Subcutaneous adipose tissue (tissue), 4 donors: Measurements from ENCODE around the gene STXBP6. TPM values are rescaled to one million over a fixed set of nuclear protein-coding genes. Genes with fewer than 3 reads are reported as not detected.

Experiments
- total RNA-seq, 4 donors: library from RNA; depleted of rRNA; stranded (reverse); fragments of >200 nt; gene quantifications; one replicate each; pipeline ENCODE4 v1.1.0, GENCODE V29; 2016
- TF ChIP-seq, protein P1 (sequence below): fragments of 450-650 bp; IDR thresholded peaks from one replicate; pipeline ENCODE4 v1.5.1; 2016; ENCODE audit warnings: low read depth, mild to moderate bottlenecking, control low read depth, antibody characterized with exemption, moderate library complexity

Gene STXBP6
- 10 to 100 TPM in 2 of 4 donors, 1 to 10 TPM in 2; 5.4 to 11.7 (median 9.3) TPM for total RNA-seq

DNA sequence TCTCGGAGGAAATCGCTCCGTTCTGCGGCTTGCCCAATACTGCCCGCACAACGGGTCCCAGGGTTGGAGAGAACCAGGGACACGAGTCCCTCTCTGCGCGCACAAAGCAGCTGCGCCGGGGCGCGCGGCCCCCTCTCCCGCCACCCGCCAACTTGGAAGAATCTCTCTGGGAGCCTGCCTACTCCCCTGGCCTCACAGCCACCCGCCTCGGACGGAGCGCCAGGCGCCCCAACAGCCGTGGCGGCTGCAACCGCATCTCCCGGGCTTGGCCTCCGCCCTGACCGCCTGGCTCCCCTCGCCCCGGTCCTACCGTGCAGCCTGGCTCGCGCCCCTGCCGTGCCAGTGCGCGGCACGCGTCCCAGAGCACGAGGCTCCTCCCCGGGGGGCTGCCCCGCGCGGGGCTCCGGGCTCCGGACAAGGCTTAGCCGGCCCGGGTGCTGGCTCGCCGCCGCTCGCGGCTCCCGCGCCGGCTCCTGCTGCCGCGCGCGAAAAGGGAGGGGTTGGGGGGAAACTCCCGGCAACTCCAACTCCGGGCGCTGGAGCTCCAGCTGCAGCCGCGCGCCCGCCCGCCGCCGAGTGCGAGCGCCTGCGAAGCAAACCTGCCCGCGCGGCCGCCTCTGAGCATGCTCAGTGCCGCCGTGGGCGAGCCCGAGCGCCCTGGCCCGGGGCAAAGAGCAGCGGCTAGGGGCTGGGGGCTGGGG lies at the start of gene STXBP6:
Gene STXBP6, minus strand, starts transcription at position 580 of the 701 bp plus-strand sequence. CDS start 75,329 bp downstream, outside the sequence.
- TF ChIP-seq, protein P1, sequence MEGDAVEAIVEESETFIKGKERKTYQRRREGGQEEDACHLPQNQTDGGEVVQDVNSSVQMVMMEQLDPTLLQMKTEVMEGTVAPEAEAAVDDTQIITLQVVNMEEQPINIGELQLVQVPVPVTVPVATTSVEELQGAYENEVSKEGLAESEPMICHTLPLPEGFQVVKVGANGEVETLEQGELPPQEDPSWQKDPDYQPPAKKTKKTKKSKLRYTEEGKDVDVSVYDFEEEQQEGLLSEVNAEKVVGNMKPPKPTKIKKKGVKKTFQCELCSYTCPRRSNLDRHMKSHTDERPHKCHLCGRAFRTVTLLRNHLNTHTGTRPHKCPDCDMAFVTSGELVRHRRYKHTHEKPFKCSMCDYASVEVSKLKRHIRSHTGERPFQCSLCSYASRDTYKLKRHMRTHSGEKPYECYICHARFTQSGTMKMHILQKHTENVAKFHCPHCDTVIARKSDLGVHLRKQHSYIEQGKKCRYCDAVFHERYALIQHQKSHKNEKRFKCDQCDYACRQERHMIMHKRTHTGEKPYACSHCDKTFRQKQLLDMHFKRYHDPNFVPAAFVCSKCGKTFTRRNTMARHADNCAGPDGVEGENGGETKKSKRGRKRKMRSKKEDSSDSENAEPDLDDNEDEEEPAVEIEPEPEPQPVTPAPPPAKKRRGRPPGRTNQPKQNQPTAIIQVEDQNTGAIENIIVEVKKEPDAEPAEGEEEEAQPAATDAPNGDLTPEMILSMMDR = no peak

DNA sequence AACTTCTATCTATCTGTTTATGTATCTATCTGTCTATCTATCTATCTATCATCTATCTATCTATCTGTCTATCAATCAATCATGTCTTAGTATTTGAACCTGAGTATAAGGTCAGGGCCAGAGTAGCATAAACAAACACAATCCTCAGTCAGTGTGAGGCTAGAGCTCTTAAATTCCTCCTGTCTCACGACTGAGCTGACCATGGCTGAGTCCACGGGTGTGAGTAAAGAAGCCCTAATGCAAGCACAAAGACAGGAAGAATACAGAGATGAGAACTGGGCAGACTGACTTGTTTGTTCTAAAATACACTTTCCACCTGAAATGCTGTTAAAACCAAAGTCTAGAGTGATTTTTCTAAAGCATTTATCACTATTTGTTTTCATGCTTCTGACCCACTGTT lies 47.2 kb upstream of the STXBP6 start:
- TF ChIP-seq, protein P1 = no peak

- TF ChIP-seq, protein P1 = no peak
Observed at GRCh38 chr14:25095736-25096437, 45.9 kb upstream of the STXBP6 start.

DNA sequence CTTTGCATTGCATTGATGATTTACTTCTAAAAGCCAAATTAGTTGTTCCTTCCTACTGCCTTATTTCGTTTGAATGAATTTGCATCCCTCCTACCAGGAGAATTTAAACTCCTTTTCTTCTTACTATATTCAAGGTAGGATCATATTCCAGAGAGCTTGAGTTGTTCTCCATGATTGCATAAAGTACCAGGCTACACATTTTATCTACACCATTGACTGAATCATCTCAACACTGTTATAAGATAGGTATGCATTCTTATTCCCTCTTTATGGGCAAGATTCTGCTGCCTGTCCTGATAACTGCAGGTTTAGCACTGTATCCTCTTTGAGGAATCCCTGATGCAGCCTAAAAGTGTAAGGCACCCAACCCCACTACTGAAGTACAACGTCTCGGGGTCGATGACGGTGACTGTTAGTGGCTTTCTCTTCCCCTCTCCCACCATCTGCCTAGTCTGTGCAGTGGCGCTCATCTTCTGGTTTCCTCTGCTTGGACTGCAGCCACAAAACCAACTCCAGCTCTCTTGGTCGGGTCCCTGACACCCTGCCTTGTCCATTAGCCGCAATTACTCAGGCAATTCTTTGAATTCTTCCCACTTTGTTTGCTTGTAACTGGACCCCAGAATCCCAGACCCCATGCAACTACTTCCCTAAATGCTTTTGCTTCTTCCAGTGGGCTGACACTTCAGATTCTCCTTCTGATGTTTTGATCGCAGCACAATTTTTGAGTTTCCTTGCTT lies 44.4 kb upstream of the STXBP6 start:
- TF ChIP-seq, protein P1 = no peak

DNA sequence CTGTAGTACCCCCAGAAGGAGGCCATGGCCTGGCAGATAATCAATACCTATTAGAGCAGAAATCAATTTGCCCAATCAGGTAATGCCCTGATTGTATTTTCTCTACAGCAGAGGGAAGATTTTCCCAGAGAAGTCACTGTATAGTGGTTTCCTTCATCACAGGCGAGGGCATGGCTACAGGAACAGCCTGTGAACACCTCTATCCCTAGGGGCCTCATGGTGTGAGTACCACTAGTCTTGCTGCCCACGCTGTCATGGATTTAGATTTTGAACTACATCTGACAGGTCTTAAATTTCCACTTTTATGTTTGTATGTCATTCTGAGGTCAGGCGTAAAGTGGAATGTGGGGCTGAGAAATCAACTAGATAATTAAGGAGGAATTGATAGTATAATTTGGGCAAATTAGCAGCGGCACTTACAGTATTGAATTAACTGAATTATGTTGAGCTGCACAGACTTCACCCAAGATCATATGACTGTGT lies 42.4 kb upstream of the STXBP6 start:
- TF ChIP-seq, protein P1 = no peak

DNA sequence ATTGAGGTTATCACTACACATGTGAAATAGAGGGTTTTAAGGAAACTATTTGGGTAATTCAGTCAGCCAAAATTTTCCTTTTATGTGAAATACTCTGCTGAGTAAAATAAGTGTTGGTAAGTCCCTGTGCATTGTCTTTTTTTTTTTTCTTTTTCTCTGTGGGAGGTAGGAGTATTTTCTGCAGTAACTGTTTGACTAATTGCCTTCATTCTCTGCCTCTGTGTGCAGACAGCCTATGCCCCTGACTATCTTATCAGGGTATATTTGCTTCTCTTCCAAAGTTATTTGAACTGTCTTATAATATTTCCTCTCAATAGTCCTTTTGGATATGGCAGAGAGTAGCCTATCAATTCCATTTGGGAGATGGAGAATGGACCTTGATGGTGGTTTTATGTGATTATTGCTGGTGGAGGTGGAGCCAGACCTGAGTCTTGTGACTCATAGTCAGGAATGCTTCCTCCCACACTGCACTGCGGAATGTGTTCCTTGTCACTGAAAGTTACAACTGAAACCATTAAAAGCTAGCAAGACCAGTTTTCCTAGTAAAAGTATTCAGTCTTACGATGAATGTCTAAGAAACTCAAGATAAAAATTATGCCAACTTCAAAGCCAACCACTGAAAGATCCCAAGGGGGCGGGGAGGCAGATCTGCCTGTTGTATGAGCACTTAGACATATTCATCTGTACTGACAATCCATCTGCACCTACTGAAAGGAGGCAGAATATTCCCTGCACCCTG lies 40.9 kb upstream of the STXBP6 start:
- TF ChIP-seq, protein P1 = no peak
